GM23338 (cell line): ENCODE measurements around the gene PRLH. TPM values are rescaled to one million over a fixed set of nuclear protein-coding genes. Genes with fewer than 3 reads are reported as not detected.

Source experiments
- ATAC-seq: fragments of 200-7000 bp; cut with Tn5 transposase; 3 replicates; pipeline ENCODE4 v1.9.1; 2020
- DNase-seq: peaks from one replicate; pipeline ENCODE4 v3.0.0-alpha.2; 2015; ENCODE audit warnings: low spot score
- H2AFZ ChIP-seq: fragments of 200-600 bp; sonication (generic); 2 replicates; pipeline ENCODE4 v1.8.0; 2016; ENCODE audit warnings: antibody characterized with exemption, mild to moderate bottlenecking, moderate library complexity
- H3F3A ChIP-seq: fragments of 200-600 bp; sonication (generic); replicated peaks from 2 replicates; pipeline ENCODE4 v1.8.0; 2017; ENCODE audit warnings: antibody characterized with exemption, mixed run types, low read depth
- H3K27ac ChIP-seq: fragments of 200-600 bp; sonication (generic); 2 replicates; pipeline ENCODE4 v1.6.1; 2016; ENCODE audit warnings: low read depth
- H3K27me3 ChIP-seq: fragments of 200-600 bp; sonication (generic); 2 replicates; pipeline ENCODE4 v1.8.0; 2016; ENCODE audit warnings: mild to moderate bottlenecking, mixed run types, moderate library complexity; ENCODE audit not compliant: insufficient read depth
- H3K36me3 ChIP-seq: fragments of 200-600 bp; sonication (generic); 2 replicates; pipeline ENCODE4 v1.8.0; 2016; ENCODE audit warnings: mild to moderate bottlenecking; ENCODE audit not compliant: insufficient read depth
- H3K4me1 ChIP-seq: fragments of 200-600 bp; sonication (generic); 2 replicates; pipeline ENCODE4 v1.8.0; 2016; ENCODE audit warnings: mild to moderate bottlenecking, moderate library complexity; ENCODE audit not compliant: insufficient read depth
- H3K4me2 ChIP-seq: fragments of 200-600 bp; sonication (generic); 2 replicates; pipeline ENCODE4 v1.7.1; 2017; ENCODE audit warnings: mixed run types
- H3K4me3 ChIP-seq: fragments of 200-600 bp; sonication (generic); 2 replicates; pipeline ENCODE4 v1.6.1; 2016; ENCODE audit warnings: mixed run types
- H3K79me2 ChIP-seq: fragments of 200-600 bp; sonication (generic); replicated peaks from 2 replicates; pipeline ENCODE4 v1.8.0; 2017; ENCODE audit warnings: mild to moderate bottlenecking; ENCODE audit not compliant: insufficient read depth
- H3K9me2 ChIP-seq: fragments of 200-600 bp; sonication (generic); 2 replicates; pipeline ENCODE4 v1.8.0; 2017; ENCODE audit not compliant: insufficient read depth
- H4K20me1 ChIP-seq: fragments of 200-600 bp; sonication (generic); replicated peaks from 2 replicates; pipeline ENCODE4 v1.8.0; 2017; ENCODE audit warnings: mild to moderate bottlenecking; ENCODE audit not compliant: insufficient read depth
- H3K27ac Mint-ChIP-seq: 2 replicates; pipeline ENCODE4 v1.8.0; 2020; ENCODE audit warnings: inconsistent platforms, mild to moderate bottlenecking, moderate library complexity, mixed read lengths
- H3K27me3 Mint-ChIP-seq: 3 replicates; pipeline ENCODE4 v1.8.0; 2022; ENCODE audit warnings: low read depth, mild to moderate bottlenecking, moderate library complexity, mixed read lengths, inconsistent platforms; ENCODE audit not compliant: insufficient read depth, poor library complexity
- H3K36me3 Mint-ChIP-seq: 3 replicates; pipeline ENCODE4 v1.8.0; 2021; ENCODE audit warnings: low read depth, mild to moderate bottlenecking, inconsistent platforms, moderate library complexity, mixed read lengths
- H3K4me1 Mint-ChIP-seq: 3 replicates; pipeline ENCODE4 v1.8.0; 2020; ENCODE audit warnings: mild to moderate bottlenecking, inconsistent platforms, mixed read lengths
- H3K4me3 Mint-ChIP-seq: 3 replicates; pipeline ENCODE4 v1.8.0; 2021; ENCODE audit warnings: moderate library complexity, mild to moderate bottlenecking, inconsistent platforms, mixed read lengths
- H3K9me3 Mint-ChIP-seq: 3 replicates; pipeline ENCODE4 v1.8.0; 2020; ENCODE audit warnings: moderate library complexity, mild to moderate bottlenecking, inconsistent platforms, mixed read lengths
- CREB1 ChIP-seq: fragments of 250-450 bp; sonication (Bioruptor Pico); IDR thresholded peaks from 2 replicates; pipeline ENCODE4 v1.5.0; 2020; ENCODE audit warnings: low read depth, mild to moderate bottlenecking, moderate library complexity
- NANOG ChIP-seq: IDR thresholded peaks from 2 replicates; pipeline ENCODE4 v1.6.1; 2016; ENCODE audit warnings: antibody characterized with exemption, borderline replicate concordance
- POLR2AphosphoS5 ChIP-seq: IDR thresholded peaks from 2 replicates; pipeline ENCODE4 v1.6.1; 2016; ENCODE audit warnings: antibody characterized with exemption, low read depth
- REST ChIP-seq: IDR thresholded peaks from one replicate; pipeline ENCODE4 v1.6.1; 2018; ENCODE audit warnings: antibody characterized with exemption; ENCODE audit not compliant: unreplicated experiment
- STAT1 ChIP-seq: IDR thresholded peaks from one replicate; pipeline ENCODE4 v1.6.1; 2016; ENCODE audit warnings: antibody characterized with exemption; ENCODE audit not compliant: unreplicated experiment
- ZNF114 ChIP-seq: fragments of 250-450 bp; sonication (Bioruptor Pico); IDR thresholded peaks from 2 replicates; pipeline ENCODE4 v1.5.0; 2020; ENCODE audit warnings: mild to moderate bottlenecking, moderate library complexity
- ZNF331 ChIP-seq: fragments of 250-450 bp; sonication (Bioruptor Pico); IDR thresholded peaks from 2 replicates; pipeline ENCODE4 v1.5.0; 2020; ENCODE audit warnings: low read depth, mild to moderate bottlenecking, moderate library complexity
- ZNF462 ChIP-seq: fragments of 250-450 bp; sonication (Bioruptor Pico); IDR thresholded peaks from 2 replicates; pipeline ENCODE4 v1.5.0; 2020; ENCODE audit warnings: mild to moderate bottlenecking, moderate library complexity
- polyA plus RNA-seq: library from polyadenylated mRNA; unstranded; fragments of >200 nt; fragmentation: Nextera tagmentation; extraction: Ambion mirVana; gene quantifications from 2 replicates; pipeline ENCODE4 v1.2.1, GENCODE V29; 2016
- total RNA-seq: library from RNA; depleted of rRNA; stranded (reverse); fragments of >200 nt; shearing (Covaris generic); gene quantifications from 2 replicates; pipeline ENCODE4 v1.2.3, GENCODE V29; 2014

Gene PRLH
- total and polyA plus RNA-seq, 2 experiments from 2014 or later: not detected

- no peaks in the 10 kb centered on the region; the same call in 2 of the 3 replicates for H3K9me3 Mint-ChIP-seq
Observed at GRCh38 chr2:237563816-237564215, 2.6 kb upstream of the PRLH start.

GRCh38 chr2:237564526-237565131 is 1.7 kb upstream of the PRLH start:
- no peaks in the 10 kb centered on the region; the same call in 2 of the 3 replicates for H3K9me3 Mint-ChIP-seq
- H3K27ac Mint-ChIP-seq: no peak overlapping the region
- Histone ChIP-seq H2AFZ (no peak overlapping the region), H4K20me1 (no peaks in the 10 kb centered on the region), H3K9me2 (no peaks in the 10 kb centered on the region), H3K27ac (no peak overlapping the region), H3K79me2 (no peaks in the 10 kb centered on the region), H3K27me3 (no peaks in the 10 kb centered on the region), H3K4me3 (no peak overlapping the region), H3K4me1 (no peaks in the 10 kb centered on the region), H3K36me3 (no peaks in the 10 kb centered on the region), H3F3A (no peaks in the 10 kb centered on the region), H3K4me2 (no peak overlapping the region)
- H3K4me1 Mint-ChIP-seq: peaks cover 7% of the 10 kb centered on the region; the same call in 2 of the 3 replicates
- H3K4me3 Mint-ChIP-seq: no peak overlapping the region
- H3K36me3 Mint-ChIP-seq: no peaks in the 10 kb centered on the region
- DNase-seq (no peak), ATAC-seq (no peak)
- H3K27me3 Mint-ChIP-seq: peaks cover 6% of the 10 kb centered on the region
- TF ChIP-seq NANOG: no peak
- no peak for TF ChIP-seq ZNF331 (CRISPR knock-in tag)
- no peak for TF ChIP-seq POLR2AphosphoS5
- no peak for TF ChIP-seq STAT1
- no peak for TF ChIP-seq ZNF462 (CRISPR knock-in tag)
- TF ChIP-seq ZNF114 (CRISPR knock-in tag): no peak

More at GRCh38 chr2:237563816-237564215, 2.6 kb upstream of the PRLH start:
- no peak overlapping the region for H3K27ac Mint-ChIP-seq
- no peaks in the 10 kb centered on the region for H3F3A ChIP-seq
- peaks cover 7% of the 10 kb centered on the region; the same call in 2 of the 3 replicates for H3K4me1 Mint-ChIP-seq
- H3K27me3 Mint-ChIP-seq: peaks cover 10% of the 10 kb centered on the region
- no peaks in the 10 kb centered on the region for H3K4me1 ChIP-seq
- no peaks in the 10 kb centered on the region for H3K36me3 ChIP-seq
- peak; percentile 81 for DNase-seq
- peak; percentile 88 for ATAC-seq
- no peaks in the 10 kb centered on the region for H3K79me2 ChIP-seq
- no peaks in the 10 kb centered on the region for H3K36me3 Mint-ChIP-seq
- no peaks in the 10 kb centered on the region for H3K9me2 ChIP-seq
- no peak overlapping the region for H3K27ac ChIP-seq
- H3K27me3 ChIP-seq: no peaks in the 10 kb centered on the region
- TF ChIP-seq ZNF331 (CRISPR knock-in tag) (no peak), REST (peak; percentile 94), ZNF114 (CRISPR knock-in tag) (no peak), CREB1 (CRISPR knock-in tag) (no peak), NANOG (no peak)
- no peak overlapping the region for H3K4me3 ChIP-seq
- H3K4me2 ChIP-seq: no peak overlapping the region
- H2AFZ ChIP-seq: no peak overlapping the region
- H4K20me1 ChIP-seq: no peaks in the 10 kb centered on the region
- H3K4me3 Mint-ChIP-seq: no peak overlapping the region
